COR-L47 (cell line): ENCODE data around the gene H6PD.
A peak's percentile ranks its signal among the peaks of the same experiment; 100 is the strongest.

Source experiments
- DNase-seq: peaks from one replicate; lab custom pipeline; 2025; lab: John Stamatoyannopoulos, UW

Gene H6PD

DNA sequence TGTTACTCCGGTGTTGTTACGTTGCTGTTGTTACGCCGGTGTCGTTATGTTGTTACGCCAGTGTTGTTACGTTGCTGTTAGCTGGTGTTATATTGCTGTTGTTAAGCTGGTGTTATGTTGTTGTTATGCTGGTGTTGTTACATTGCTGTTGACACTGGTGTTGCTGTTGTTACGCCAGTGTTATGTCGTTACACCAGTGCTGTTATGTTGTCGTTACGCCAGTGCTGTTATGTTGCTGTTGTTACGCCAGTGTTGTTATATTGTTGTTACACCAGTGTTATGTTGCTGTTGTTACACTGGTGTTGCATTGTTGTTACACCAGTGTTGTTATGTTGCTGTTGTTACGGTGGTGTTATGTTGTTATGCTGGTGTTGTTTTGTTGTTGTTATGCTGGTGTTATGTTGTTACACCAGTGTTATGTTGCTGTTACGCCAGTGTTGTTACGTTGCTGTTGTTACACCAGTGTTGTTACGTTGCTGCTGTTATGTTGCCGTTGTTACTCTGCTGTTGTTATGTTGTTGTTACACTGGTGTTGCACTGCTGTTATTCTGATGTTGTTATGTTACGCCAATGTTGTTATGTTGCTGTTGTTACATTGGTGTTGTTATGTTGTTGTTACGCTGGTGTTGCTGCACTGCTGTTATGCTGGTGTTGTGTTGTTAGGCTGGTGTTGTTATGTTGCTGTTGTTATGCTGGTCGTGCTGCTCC is 25.6 kb downstream of the H6PD start:
- no peak for DNase-seq

DNA sequence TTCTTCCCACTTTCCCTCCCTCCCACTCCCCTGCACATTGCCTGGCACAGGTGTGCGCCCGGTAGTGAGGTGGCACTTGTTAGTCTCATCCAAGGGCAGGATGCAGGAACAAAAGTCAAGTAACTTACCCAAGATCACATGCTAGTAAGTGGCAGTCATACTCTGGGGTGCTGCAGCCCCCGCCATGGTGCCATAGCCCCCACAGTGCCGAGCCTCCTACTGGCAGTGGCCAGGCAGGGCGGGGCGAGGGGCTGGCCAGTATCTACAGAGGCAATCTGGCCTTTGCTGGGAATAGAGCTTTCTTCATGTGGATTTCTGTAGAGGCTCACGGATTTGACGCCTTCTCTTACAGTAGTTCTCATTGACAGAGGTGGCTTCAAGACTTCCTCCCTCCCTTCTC is 26.9 kb downstream of the H6PD start:
- DNase-seq: no peak

DNA sequence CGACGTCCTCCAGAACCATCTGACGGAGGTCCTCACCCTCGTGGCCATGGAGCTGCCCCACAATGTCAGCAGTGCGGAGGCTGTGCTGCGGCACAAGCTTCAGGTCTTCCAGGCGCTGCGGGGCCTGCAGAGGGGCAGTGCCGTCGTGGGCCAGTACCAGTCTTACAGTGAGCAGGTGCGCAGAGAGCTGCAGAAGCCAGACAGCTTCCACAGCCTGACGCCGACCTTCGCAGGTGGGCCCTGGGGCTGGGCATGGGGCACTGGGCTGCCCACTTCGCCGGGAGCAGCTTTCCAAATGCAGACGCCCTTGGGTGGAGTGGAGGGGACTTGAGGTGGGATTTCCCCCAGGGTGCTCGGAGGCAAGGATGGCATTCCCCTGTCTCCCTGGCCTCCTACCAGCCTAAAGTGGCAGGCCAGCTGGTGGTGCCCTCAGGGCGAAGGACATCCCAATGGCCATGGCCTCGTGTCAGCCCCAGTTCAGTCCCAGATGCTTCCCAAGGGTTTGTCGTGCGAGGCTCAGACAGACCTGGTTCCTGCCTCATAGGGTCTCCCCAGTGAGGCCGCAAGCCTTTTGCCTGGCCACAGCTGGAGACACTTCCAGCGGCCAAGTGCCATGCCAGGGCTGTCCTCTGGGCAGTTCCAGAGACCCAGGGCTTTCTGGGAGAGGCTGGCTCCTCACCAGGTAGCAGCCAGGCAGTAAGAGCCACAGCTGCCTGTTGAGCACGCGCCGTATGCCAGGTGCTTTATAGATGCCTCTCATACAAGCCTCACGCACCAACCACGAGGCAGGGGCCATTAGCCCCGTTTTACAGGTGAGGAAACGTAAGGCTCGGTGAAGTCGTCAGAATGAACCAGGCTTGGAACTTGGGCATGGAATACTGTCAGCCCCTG is 27.8 kb downstream of the H6PD start:
- no peak for DNase-seq

DNA sequence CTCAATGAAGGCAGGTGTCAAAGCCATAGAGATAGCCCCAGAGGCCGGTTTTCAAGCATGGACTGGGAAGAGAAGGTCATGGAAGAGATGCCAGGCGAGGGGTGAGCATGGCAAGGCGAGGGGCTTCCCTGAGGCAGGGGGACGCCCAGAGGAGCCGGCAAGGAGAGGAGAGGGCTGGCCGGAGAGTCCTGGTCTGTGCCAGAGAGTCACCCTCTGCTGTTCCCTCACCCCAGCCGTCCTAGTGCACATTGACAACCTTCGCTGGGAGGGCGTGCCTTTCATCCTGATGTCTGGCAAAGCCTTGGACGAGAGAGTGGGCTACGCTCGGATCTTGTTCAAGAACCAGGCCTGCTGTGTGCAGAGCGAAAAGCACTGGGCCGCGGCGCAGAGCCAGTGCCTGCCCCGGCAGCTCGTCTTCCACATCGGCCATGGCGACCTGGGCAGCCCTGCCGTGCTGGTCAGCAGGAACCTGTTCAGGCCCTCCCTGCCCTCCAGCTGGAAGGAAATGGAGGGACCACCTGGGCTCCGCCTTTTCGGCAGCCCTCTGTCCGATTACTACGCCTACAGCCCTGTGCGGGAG is 28.8 kb downstream of the H6PD start:
- no peak for DNase-seq

DNA sequence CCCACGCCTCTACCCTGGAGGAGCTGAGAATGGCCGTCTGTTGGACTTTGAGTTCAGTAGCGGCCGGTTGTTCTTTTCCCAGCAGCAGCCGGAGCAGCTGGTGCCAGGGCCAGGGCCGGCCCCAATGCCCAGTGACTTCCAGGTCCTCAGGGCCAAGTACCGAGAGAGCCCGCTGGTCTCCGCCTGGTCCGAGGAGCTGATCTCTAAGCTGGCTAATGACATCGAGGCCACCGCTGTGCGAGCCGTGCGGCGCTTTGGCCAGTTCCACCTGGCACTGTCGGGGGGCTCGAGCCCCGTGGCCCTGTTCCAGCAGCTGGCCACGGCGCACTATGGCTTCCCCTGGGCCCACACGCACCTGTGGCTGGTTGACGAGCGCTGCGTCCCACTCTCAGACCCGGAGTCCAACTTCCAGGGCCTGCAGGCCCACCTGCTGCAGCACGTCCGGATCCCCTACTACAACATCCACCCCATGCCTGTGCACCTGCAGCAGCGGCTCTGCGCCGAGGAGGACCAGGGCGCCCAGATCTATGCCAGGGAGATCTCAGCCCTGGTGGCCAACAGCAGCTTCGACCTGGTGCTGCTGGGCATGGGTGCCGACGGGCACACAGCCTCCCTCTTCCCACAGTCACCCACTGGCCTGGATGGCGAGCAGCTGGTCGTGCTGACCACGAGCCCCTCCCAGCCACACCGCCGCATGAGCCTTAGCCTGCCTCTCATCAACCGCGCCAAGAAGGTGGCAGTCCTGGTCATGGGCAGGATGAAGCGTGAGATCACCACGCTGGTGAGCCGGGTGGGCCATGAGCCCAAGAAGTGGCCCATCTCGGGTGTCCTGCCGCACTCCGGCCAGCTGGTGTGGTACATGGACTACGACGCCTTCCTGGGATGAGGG is 29.7 kb downstream of the H6PD start:
- DNase-seq: no peak

DNA sequence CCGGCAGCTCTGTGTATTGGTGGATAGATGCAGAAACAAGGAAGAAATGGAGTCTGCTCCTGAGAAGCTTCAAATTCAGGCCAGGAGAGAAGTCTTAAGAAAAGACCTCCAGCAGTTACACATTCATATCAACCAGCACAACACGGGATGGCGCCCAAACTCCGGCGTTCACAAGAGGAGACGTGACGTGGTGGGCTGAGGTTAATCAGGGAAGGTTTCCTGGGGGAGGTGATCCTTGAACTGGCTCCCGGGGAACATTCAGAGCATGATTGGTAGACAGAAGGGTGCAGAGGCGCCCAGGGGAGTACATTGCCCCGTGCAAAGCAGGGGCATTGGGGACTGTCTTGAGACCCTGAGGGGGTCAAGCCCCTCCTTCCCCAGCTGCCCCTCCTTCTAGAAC is 30.5 kb downstream of the H6PD start:
- DNase-seq: no peak

DNA sequence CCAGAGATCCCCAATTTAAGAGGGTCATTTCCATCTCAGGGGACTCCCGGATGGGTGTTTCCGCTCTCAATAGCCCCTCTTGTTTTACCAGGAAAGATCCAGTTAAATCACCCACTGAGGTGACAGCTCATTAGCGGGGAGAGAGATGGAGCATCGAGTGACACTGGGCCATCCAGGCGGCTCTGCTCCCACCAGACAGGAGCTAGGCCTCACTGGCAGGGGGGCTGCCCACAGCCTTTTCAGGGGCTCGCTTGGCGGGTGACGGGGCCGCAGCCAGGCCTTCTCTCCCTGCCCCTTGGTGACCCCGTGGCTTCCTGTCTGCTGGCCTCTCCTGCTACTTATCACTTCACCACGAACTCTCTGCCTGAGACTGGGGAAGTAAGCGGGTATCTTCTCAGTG is 31.4 kb downstream of the H6PD start:
- DNase-seq: no peak

DNA sequence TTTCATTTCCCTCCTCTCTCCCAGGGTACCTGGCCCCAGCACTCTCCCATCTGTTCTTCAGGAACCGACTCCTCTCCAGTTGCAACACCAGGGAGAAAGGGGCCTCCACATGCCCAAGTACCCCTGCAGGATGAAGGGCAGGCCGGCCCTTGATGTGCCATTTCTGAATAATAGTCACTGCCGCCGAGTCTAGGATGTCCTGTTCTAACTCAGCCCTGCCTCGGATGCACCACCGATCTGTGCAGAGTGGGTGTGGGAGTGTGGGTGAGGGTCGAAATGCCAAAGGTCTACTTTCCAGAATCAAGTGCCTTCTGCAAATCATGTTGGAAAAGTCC is 32.7 kb downstream of the H6PD start:
- no peak for DNase-seq

DNA sequence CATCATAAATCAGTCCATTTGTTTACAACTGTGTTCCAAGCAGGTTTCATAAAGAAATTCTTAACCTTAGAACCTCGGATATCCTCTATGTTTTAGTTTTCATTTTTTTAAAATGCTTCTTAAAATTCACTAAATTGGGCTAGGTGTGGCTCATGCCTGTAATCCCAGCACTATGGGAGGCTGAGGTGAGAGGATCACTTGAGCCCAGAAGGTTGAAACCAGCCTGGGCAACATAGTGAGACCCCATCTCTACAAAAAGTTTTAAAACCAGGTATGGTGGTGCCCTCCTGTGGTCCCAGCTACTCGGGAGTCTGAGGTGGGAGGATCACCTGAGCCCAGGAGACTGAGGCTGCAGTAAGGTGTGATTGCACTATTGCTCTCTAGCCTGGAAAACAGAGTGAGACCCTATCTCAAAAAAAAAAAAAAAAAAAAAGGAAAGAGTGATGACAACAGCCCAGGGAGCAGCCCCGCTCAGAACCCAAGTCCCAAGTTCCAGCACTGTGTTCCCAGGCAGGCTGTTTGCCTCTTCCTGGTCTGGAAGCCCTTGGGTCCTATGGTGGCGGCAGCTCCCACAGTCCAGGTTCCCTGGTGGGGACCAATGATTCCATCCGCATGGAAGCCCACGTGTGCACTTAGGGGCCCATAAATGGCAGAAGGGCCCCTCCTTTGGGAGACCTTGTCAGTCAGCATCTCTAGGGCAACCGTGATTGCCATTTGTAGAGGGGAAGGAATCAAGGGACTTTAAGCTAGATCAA is 33.4 kb downstream of the H6PD start:
- DNase-seq: no peak

DNA sequence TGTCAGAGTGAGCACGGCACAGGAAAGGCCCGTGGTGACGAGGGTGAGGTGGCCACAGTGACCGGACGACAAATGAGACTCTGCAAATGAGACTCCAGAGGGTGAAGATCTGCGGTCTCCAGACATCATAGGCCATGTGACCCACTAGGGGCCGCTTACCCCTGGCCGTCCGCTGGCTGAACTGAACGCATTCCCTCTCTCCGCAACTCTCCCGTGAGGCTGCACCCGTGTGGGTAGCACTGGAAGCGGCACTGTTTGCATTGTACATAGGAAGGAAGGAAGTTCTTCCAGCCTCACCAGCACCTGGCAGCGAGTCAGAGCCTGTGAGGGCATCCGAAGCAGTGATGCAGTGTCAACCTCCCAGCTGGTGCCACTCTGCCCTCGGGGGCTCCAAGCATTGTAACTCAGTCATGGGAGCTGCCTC is 34.5 kb downstream of the H6PD start:
- no peak for DNase-seq

DNA sequence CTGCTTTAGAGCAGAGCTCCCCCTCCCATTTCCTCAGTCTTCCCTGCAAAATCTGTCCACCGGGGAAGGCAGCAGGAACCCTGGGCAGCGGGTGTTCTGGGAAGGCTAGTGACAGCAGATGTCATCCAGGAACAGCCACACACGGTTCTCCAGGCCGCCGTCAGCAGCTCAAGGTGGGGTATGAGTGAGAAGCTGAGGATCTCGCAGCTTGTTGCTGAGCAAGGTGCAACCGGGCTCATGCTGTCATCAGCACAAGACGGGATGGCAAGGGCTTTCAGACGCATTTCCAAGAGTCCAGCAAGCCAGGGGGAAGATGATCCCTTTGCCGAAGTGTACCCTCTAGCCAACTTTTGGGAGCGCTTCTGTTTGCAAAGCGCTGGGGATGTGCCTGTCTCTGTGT is 35.1 kb downstream of the H6PD start:
- DNase-seq: no peak

DNA sequence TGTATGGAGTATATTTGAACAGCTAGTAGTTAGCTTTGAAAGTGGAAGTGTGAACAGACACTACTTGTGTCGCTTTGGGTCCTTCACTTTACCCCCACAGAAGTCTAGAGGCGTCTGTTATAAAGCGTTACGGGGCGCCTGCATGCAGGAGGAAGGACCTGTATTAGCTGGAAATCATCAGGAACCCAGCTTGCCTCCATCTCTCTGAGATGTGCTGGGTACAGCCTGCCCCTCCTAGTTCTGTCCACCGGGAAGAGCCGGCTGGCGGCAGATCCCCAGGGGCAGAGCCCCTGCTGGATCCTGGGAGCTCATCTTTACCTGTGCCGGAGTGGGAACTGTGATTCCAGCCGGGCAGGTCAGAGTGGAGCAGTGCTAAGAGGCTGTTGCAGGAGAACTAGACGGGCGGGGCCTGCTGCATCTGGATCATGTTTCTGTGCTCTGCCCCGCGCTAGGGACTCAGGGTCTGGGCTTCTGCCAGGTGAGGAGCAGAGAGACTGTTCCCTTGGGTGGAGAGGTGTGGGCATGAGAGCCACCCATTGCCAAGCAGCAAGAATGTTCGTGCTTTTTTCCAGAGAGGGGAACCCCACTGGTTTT is 35.8 kb downstream of the H6PD start:
- peak; percentile 26 for DNase-seq

DNA sequence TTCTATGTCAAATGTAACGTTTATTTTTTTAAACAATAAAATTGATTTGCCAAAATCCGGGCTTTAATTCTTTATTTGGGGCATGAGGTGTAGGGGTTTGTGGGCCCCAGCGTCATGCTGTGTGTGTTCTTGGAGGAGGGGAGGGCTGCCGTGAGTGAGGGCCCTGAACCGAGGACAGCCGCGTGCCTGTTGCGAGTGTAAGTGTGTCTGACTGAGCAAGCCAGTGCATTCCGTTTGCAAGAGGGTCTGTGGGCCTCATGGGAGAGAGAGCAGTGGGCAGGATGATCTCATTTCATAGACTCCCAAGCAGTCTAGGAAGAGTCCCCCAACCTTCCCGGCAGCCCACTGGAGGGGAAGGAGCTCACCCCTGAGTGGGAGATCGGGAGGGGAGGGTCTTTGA is 36.7 kb downstream of the H6PD start:
- DNase-seq: no peak

DNA sequence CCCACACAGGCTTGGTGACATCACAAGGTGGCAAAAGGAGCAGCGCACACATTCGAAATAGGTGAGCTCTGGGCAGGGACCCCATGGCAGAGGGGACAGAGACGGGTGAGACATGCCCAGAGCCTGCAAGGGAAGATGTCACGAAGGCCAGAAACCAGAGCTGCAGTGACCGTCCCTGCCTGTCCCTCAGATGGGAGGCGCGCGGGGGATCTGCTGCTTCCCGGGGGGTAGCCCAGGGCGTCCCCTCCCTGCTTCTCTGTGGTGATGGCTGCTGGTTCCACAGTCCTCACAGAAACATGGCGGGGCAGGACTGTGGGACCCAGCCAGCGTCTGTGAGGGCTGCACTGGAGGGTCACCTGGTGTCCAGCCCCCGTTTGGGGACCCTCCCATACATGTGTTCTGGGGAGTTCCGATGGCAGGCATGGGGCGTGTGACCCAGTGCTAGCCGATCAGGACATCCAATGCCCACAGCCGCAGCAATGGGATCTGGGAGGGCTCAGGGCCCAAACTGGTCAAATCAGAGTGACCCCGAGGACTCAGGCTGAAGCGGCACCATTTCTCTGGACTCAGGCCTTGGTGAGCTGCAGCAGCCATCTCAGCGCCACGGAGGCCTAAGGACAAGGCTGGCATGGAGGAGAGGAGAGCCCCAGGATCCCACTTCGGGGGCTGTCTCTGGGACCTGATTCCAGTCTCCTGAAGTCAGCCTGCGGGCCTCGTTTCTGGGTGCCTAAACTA is 37.5 kb downstream of the H6PD start:
- DNase-seq: no peak

DNA sequence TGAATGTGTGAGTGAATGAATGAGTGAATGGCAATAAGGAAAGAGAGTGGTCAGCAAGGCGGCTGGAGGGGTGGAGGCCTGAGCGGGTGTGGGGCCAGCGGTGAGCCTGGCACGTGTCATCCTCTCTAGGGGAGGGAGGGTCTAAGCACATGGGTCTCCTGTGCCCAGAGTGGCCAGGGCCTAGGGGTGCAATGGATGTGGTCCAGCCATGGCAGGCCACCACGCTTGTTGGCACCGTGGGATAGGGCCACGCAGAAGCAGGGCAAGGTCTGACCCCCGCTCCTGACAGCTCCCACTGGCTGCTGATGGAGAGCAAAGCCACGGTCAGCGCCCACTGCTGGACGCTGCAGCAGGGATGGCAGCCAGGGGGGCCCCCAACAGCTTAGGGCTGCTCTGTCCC is 38.6 kb downstream of the H6PD start:
- no peak for DNase-seq

DNA sequence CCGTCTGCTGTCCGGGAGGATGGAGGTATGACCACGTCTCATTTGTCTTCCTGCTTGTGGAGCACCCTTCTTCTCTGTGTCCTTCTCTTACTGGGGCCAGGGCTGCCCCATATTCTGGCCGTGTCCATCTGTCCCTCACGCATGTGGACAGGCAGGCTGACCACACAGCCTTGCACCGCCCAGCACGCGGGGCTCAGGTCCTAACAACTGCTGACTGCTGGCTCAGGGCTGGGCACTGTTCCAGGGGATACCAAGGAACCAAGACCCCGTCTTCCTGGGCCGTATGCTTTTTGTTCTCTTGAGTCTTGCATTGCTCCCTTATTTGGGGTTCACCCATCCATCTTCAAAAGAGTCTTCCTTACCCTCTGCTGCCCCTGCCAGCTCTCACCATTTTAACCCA is 40.6 kb downstream of the H6PD start:
- DNase-seq: no peak

DNA sequence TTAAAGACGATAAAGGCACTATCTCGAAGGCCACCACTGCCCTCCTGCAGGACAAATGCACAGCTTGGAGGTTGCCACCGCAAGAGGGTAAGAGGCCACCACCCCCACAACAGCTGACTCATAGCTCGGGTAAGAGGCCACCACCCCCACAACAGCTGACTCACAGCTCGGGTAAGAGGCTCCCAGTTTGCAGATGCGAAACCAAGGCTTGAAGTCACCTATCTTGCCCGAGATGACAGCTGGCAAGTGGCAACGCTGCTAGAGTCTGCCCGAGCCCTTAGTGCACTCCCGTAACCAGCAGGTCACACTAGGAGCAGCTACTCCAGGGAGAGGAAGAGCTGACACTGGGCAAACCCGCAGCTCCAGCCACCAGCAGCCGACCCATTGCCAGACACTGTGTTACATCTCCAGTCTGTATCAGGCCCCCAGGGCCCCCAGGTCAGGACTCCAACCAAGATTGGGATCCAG is 41.0 kb downstream of the H6PD start:
- no peak for DNase-seq

DNA sequence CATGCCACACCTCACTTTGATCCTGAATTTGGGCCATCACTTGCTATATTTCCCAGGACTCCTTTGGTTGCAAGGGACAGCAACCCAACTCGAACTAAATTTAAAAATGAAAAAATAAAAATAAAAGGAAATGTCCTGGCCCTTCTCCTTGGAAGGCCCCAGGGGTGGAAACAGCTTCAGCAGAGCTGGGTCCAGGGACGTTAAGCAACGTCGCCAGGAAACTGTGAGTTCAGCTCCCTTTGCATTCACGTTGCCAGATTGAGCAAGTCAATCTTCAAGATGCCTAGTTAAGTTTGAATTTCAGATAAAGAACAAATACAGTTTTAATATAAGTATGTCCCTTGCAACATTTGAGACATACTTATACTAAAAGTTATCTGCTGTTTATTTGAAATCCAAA is 43.5 kb downstream of the H6PD start:
- DNase-seq: no peak

DNA sequence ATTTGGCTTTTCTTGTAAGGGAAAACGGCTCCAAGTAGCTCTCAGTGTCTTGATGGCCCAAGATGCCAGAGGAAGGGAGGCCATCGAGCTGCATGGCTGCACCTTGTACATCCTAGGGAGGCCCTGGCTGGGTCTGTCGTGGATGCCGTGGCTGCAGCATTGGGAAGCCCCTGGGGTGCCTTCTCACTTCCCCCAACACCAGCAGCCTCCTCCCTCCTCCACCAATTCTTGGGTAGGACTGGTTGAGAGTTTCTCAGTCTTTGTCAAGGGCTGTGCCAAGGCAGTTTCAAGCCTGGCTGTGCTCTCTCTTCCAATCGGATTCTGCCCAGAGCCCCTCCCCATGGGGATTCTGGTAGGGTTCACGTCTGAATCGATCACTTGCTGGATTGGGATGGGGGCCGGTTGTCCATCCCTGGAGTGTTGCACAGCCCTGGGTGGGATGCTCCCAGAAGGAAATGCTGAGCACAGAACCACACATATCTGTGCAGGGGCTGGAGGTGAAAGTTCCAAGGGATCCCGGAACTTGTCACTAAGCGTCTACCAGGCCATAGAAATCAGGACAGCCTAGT is 44.1 kb downstream of the H6PD start:
- no peak for DNase-seq
